ENCODE results near the gene GNL3.
"Not testable (repeated sequence)": the region's sequence is repeated elsewhere in the genome, so short reads cannot be mapped to it uniquely, and the experiment has no call there.

Gene GNL3, protein sequence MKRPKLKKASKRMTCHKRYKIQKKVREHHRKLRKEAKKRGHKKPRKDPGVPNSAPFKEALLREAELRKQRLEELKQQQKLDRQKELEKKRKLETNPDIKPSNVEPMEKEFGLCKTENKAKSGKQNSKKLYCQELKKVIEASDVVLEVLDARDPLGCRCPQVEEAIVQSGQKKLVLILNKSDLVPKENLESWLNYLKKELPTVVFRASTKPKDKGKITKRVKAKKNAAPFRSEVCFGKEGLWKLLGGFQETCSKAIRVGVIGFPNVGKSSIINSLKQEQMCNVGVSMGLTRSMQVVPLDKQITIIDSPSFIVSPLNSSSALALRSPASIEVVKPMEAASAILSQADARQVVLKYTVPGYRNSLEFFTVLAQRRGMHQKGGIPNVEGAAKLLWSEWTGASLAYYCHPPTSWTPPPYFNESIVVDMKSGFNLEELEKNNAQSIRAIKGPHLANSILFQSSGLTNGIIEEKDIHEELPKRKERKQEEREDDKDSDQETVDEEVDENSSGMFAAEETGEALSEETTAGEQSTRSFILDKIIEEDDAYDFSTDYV

DNA sequence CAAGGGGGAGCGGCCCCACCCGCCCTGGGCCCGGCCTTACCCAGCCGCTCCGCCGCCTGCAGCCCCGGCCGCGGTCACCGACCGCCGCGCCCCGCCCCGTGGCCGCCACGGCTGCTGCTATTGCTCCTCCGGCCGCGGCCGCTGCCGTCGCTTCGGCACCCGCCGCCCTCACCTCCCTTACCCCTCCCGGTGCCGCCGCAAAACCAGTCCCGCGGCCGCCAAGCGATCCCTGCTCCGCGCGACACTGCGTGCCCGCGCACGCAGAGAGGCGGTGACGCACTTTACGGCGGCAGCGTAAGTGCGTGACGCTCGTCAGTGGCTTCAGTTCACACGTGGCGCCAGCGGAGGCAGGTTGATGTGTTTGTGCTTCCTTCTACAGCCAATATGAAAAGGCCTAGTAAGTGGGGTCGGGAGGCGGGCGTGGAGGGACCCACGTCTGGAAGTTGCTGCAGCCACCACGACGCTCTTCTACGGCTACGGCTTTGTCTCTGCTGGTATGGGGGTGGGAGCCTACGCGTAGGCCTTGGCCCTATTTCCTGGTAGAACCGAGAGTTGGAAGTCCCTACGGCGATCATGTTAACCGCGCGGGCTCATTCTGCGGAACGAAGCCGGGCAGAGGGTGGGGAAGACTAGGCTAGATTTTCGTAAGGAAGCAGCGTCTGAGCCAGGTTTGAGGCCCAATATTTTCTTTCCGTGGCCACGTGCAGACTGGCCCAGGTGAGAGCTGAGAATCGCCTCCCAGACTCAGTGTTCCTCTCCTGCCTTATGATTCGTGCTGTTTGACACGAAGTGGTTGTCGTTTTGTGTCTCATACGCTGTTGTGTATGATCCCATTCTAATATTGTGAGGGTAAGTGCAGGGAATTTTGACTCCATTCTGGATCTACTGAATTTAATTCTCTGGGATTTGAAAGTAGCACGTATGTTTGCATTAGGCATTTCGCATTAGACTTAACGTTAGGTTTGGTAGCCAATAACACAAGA lies at the start of gene GNL3, which contains the start of gene PBRM1:
TSS of gene GNL3 (plus strand) at position 324 of the 983 bp plus-strand sequence. CDS start at position 385, 61 bp downstream.
TSS of gene PBRM1 (minus strand) at position 205 of the 983 bp plus-strand sequence.
- DNase-seq, result peak; percentile 93

GRCh38 chr3:52636673-52637072 lies 49.2 kb upstream of the GNL3 start:
- DNase-seq, result peak; percentile 6

- DNase-seq, result no peak
Measured at GRCh38 chr3:52645549-52645948, 40.3 kb upstream of the GNL3 start.

DNA sequence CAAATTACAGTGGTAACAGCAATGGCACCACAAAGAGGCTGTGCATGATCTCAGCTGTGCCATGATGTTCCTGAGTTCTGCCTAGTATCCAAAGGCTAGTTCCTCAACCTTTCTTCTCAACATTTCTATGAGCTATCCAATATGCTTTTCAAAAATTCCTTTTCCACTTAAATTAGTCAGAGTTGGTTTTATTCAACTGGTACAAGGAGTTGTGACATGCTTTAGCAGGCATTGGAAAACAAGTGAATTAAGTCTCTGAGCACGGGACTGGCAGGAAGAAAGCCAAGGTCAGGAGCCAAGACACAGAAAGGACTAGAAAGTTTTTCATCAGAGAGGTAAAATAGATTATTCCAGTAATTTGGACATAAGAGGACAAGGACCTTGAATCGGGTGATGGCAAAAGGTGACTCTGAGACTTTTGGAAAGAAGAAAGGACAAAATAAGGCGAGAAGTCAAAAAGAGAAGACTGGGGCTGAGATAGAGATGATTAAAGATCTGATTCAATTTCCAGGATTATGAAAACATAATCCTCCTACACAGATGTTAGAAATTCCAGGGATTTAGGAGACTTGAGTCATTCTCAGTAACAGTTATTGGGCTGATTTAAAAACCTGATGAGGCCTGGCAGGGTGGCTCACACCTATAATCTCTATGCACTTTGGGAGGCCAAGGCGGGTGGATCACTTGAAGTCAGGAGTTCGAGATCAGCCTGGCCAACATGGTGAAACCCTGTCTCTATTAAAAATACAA lies 36.2 kb upstream of the GNL3 start:
- no peak for DNase-seq

DNA sequence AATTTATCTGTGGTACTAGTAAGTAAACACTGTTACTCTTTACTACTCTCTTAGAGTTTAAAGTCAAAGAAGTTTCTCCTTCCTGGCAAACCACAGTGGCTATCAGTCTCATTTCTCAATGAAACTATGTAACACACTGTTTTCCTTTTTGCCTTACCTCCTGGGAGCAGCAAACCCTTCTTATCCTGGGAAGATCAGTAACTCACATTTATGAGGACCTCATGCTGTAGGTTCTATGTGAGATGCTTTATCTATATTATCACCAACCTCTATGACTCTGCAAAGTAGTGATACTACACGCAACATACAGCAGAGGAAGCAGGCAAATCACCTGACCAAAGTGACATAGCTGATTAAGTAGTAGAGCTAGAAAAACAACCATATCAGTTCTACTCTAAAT lies 35.4 kb upstream of the GNL3 start:
- no peak for DNase-seq

- no peak for DNase-seq
Measured at GRCh38 chr3:52651592-52651991, 34.2 kb upstream of the GNL3 start.

- no peak for DNase-seq
Measured at GRCh38 chr3:52655895-52656294, 29.9 kb upstream of the GNL3 start.

- no peak for DNase-seq
Measured at GRCh38 chr3:52660046-52660445, 25.8 kb upstream of the GNL3 start.

- no peak for DNase-seq
Measured at GRCh38 chr3:52663098-52663497, 22.7 kb upstream of the GNL3 start.

GRCh38 chr3:52670621-52671521 lies 15.0 kb upstream of the GNL3 start:
- DNase-seq, result peak; percentile 82

DNA sequence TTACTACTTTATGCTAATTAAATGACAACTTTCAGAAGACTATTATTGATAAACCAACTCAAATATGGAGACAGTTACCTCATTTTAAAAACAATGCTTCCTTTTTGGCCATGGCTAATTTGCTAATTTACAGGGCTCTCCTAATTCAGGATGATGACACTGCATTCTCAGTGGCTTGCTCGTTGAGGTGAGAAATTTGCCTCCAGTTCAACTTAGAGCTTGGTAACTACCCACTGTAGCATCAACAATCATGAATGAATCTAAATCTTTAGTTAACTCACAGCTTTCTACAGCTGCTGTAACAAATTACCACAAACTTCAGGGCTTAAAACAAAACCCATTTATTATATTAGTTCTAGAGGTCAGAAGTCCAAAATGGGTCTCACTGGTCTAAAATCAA lies 14.2 kb upstream of the GNL3 start:
- no peak for DNase-seq

DNA sequence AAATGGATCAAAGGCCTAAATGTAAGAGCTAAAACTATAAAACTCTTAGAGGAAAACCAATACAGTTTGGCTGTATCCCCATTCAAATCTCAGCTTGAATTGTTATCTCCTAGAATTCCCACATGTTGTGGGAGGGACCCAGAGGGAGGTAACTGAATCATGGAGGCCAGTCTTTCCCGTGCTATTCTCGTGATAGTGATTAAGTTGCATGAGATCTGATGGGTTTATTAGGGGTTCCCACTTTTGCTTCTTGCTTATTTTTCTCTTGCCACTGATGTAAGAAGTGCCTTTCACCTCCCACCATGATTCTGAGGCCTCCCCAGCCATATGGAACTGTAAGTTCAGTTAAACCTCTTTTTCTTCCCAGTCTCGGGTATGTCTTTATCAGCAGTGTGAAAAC lies 9.6 kb upstream of the GNL3 start:
- DNase-seq, result not testable (repeated sequence)

- no peak for DNase-seq
Measured at GRCh38 chr3:52678265-52679198, 7.3 kb upstream of the GNL3 start.

DNA sequence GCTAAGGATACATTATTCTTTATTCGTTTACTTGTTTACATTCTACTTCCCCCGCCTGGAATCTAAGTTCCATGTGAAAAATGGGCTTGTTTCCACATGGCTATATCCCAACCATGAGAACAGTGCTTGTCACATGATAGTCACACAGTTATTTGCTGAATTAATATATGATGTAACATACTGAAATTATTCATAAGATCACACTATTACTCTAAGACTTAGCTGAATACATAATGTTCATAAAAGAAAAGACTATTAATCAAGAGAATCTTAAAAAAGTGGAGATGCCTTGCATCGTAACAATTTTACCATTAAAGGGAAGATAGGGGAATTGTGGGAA lies 6.7 kb upstream of the GNL3 start:
- DNase-seq, result no peak

DNA sequence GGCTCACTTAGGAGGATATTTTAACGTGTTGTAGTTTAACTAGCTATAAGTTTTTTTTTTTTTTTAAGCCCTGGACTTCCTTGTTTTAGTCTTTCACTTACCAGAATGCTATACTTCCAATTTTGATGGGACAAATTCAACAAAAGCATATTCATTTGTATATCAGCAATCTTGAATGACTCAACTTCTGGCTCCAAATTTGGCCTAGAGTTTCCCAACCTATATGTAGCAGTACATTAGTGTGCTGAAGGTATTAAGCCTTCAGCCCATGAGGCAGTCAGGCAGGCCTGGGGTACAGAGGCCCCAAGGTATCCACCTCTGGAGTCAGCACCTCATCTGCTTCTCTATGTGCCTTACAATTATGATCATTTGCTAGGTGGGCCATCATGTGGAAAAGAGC lies 6.0 kb upstream of the GNL3 start:
- no peak for DNase-seq

DNA sequence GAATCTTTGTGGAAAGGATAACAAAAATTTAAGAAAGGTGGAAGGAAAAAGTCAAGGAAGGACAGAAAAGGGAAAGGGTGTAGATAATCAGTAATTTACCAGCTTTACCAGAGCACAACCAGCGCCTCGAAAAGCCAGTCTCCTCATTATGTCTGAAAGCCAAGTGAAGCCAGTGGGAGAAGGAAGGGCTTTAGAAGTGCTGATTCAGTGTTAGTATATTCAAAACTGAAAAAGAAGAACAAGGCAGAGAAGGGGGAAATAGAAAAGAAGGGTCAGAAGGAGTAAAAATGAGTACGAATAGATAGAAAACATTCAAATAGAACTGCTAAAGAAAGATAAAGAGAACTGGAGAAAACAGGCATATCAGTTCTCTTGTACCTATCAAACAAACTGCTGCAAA lies 4.2 kb upstream of the GNL3 start:
- DNase-seq, result no peak

DNA sequence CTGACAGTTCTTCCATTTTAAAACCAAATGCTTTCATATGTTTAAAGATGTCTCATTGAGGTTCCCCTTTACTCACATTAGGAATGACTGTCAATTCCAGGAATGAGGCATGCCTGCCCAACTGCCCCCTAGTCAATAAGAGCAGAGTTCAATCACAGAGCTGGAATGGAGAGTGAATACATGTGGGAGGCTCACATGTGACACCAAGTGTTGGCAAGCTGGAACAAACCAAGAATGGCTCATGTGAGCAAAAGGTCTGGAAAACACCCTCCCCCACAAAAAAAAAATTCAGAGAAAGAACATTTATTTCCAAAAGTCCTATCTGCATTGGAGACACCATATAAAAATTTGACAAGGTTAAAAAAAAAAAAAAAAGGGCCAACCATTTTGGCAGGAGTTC lies 3.8 kb upstream of the GNL3 start:
- no peak for DNase-seq

DNA sequence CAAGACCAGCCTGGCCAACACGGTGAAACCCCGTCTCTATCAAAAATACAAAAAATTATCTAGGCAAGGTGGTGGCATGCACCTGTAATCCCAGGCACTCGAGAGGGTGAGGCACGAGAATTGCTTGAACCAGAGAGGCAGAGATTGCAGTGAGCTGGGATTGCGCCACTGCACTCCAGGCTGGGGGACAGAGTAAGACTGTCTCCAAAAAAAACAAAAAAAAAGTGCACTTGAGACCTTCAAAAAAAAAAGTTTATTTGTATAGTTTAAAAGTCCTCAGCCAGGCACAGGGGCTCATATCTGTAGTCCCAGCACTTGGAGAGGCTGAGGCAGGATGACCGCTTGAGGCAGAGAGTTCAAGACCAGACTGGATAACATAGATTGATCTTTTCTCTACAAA lies 2.2 kb upstream of the GNL3 start:
- DNase-seq, result no peak

DNA sequence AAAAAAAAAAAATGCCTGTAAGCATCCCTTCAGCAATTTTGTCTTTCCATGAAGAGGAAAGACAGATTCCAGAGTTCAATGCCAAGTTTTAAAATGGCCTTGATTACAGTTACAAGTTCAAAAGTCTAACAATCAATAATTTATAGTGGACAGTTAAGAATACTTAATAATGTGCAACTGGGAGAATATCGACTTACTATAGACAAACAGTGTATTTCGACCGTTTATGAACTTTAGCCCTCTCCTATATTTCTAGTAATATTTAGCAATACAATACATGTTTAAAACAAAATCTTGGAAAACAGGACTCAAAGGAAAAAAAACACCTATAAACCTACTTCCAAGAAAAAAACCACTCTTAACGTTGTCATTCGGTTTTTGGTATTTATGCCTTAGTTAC lies 1.6 kb upstream of the GNL3 start:
- no peak for DNase-seq

GRCh38 chr3:52685285-52685708 lies 535 bp upstream of the GNL3 start:
- DNase-seq, result peak; percentile 69

GRCh38 chr3:52688266-52688665 lies 2.4 kb downstream of the GNL3 start:
- DNase-seq, result no peak

Measured in CD4-positive, alpha-beta T cell treated with Interleukin-4 for 4 hours (primary cell).